Neural crest cell (in vitro differentiated cells): ENCODE measurements around the gene QSOX2. TPM values are rescaled to one million over a fixed set of nuclear protein-coding genes. Genes with fewer than 3 reads are reported as not detected.

ENCODE experiments used
- DNase-seq: peaks from one replicate; pipeline ENCODE4 v3.0.0; 2021; ENCODE audit warnings: low read depth, mixed read lengths, low spot score
- H3K27ac Mint-ChIP-seq: one replicate; pipeline ENCODE4 v1.8.0; 2021; ENCODE audit warnings: mild to moderate bottlenecking, mixed read lengths; ENCODE audit not compliant: unreplicated experiment
- H3K27me3 Mint-ChIP-seq: 2 replicates; pipeline ENCODE4 v1.8.0; 2021; ENCODE audit warnings: low read depth, mild to moderate bottlenecking, mixed read lengths
- H3K36me3 Mint-ChIP-seq: 2 replicates; pipeline ENCODE4 v1.8.0; 2021; ENCODE audit warnings: low read depth, mild to moderate bottlenecking, mixed read lengths
- H3K4me1 Mint-ChIP-seq: 2 replicates; pipeline ENCODE4 v1.8.0; 2021; ENCODE audit warnings: mixed read lengths
- H3K4me3 Mint-ChIP-seq: one replicate; pipeline ENCODE4 v1.8.0; 2021; ENCODE audit warnings: mild to moderate bottlenecking, mixed read lengths
- H3K9me3 Mint-ChIP-seq: 2 replicates; pipeline ENCODE4 v1.8.0; 2021; ENCODE audit warnings: mixed read lengths
- total RNA-seq: library from RNA; stranded (reverse); gene quantifications from 2 replicates; pipeline ENCODE4 v1.2.1, GENCODE V29; 2021
- TF ChIP-seq, protein P1 (sequence below): fragments of 200-600 bp; sonication (generic); conservative IDR thresholded peaks from 2 replicates; pipeline ENCODE4 v1.5.0; 2021; ENCODE audit warnings: antibody characterized with exemption, mild to moderate bottlenecking

QSOX2 gene
- total RNA-seq, 1 donor from 2014 or later: 28.7 TPM

DNA sequence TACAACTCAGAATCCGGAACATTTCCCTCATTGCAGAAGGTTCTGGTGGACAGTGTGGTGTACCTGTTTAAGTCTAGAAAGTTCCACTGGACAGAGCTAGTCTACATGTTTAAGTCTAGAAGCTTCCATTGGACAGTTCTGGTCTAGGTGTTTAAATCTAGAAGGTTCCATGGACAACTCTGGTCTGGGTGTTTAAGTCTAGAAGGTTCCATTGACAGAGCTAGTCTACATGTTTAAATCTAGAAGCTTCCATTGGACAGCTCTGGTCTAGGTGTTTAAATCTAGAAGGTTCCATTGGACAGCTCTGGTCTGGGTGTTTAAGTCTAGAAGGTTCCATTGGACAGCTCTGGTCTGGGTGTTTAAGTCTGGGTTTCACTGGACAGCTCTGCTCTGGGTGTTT lies 33.3 kb upstream of the QSOX2 start:
- Mint-ChIP-seq H3K36me3 (no peaks in the 10 kb centered on the region), H3K4me1 (no peaks in the 10 kb centered on the region), H3K27me3 (peaks cover 10% of the 10 kb centered on the region), H3K9me3 (no peaks in the 10 kb centered on the region), H3K27ac (no peak overlapping the region), H3K4me3 (no peak overlapping the region)
- DNase-seq: no peak
- TF ChIP-seq, protein P1, sequence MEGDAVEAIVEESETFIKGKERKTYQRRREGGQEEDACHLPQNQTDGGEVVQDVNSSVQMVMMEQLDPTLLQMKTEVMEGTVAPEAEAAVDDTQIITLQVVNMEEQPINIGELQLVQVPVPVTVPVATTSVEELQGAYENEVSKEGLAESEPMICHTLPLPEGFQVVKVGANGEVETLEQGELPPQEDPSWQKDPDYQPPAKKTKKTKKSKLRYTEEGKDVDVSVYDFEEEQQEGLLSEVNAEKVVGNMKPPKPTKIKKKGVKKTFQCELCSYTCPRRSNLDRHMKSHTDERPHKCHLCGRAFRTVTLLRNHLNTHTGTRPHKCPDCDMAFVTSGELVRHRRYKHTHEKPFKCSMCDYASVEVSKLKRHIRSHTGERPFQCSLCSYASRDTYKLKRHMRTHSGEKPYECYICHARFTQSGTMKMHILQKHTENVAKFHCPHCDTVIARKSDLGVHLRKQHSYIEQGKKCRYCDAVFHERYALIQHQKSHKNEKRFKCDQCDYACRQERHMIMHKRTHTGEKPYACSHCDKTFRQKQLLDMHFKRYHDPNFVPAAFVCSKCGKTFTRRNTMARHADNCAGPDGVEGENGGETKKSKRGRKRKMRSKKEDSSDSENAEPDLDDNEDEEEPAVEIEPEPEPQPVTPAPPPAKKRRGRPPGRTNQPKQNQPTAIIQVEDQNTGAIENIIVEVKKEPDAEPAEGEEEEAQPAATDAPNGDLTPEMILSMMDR: no peak

DNA sequence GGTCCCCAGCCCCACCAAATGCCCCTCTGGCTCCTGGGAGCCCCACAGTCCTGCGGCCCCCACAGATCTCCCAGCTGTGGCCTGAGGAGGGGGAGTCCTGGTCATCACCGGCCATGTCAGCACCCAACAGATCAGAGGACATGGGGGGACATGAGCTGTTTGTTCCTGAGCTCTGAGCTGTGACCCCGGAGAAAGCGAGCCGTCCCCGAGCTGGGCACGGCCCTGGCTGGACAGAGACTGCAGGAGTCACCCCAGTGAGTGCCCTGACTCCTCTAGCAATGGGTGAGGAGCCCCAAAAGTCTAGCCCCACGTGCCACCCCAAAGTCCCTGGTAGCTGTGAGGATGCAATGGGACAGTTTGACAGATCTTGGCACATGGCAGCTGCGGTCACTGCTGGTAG lies 32.6 kb upstream of the QSOX2 start:
- Mint-ChIP-seq H3K27ac (no peak overlapping the region), H3K9me3 (no peaks in the 10 kb centered on the region), H3K4me1 (no peaks in the 10 kb centered on the region), H3K27me3 (peaks cover 12% of the 10 kb centered on the region), H3K36me3 (no peaks in the 10 kb centered on the region), H3K4me3 (no peak overlapping the region)
- DNase-seq: no peak
- TF ChIP-seq, protein P1: no peak

DNA sequence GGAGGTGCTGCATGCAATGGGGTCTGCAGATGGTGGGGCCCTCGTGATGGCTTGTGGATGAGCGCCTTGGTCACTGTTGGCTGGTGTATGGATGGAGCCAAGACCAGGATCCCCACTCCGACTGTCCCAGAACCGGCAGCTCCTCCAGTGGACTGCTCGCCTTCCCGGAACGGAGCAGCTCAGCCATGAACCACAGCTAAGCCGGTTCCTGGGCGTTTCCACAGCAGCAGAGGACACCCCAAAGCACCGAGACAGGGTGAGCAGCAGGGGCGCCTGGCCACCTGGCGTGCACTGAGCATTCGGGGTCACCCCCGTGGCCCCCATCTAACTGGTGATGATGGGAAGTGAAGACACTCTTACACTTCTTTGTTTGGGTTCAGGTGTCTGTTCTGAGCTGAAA lies 32.1 kb upstream of the QSOX2 start:
- Mint-ChIP-seq H3K4me1 (no peaks in the 10 kb centered on the region), H3K27me3 (peaks cover 15% of the 10 kb centered on the region), H3K36me3 (no peaks in the 10 kb centered on the region), H3K27ac (no peak overlapping the region), H3K4me3 (no peak overlapping the region), H3K9me3 (no peaks in the 10 kb centered on the region)
- TF ChIP-seq, protein P1: no peak
- no peak for DNase-seq

DNA sequence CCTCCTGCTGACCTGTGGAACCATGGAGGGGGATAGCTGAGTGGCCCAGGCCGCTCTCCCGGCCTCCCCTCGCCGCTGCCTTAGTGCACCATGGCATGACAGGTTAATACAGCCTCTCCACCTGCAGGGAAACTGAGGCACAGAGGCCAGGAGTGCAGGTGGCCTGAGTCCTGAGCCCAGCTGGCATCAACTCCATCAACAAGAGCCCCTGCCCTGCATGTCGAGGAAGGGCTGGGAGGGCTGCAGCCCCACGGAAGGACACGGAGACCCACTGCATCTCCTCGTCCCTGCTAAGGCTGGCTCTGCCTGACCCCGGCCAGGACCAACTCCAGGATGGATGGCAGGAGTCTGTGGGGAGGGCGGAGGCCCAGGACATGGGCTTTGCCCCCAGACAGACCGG lies 31.1 kb upstream of the QSOX2 start:
- H3K4me1 Mint-ChIP-seq: no peaks in the 10 kb centered on the region
- no peak overlapping the region for H3K27ac Mint-ChIP-seq

DNA sequence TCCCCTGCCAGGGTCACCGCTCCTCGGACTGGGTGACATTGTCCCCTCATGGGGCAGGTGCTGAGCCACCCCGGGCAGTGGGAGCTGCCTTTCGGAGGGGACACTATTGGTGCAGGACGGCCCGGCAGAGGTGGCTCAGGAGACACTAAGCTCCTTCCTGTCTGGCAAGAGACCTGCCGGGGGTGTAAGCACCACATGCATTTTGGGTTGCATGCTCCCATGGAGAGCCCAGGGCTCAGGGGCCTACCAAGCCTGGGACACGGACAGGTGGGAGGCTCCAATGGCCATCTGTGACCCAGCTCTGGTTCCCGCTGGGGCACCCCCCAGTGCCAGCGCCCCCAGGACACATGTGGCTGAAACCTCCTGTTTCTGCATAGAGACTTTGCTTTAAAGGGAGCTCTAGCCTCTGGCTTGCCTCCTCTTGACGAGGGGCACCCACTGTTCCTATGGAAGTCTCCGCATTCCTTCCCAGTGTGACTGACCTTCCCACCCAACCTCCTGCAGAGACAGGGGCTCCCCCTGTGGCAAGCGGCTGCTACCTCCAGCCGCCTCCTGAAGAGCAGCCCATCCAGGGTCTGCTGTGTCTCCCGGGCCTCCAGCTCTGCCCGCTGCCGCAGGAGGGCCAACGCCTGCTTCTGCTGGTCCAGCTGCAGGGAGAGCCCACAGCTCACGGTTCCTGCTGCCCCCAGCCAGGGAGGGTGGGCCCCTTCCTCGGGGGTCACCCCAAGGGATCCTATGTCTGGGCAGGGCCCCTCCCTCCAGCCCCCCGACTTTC lies 30.2 kb upstream of the QSOX2 start:
- H3K27ac Mint-ChIP-seq: no peak overlapping the region
- H3K4me3 Mint-ChIP-seq: no peak overlapping the region
- H3K4me1 Mint-ChIP-seq: no peaks in the 10 kb centered on the region
- H3K36me3 Mint-ChIP-seq: no peaks in the 10 kb centered on the region
- no peaks in the 10 kb centered on the region for H3K9me3 Mint-ChIP-seq
- peaks cover 18% of the 10 kb centered on the region for H3K27me3 Mint-ChIP-seq
- TF ChIP-seq, protein P1: no peak
- DNase-seq: no peak

More for the DNA sequence above, 31.1 kb upstream of the QSOX2 start:
- H3K4me3 Mint-ChIP-seq: no peak overlapping the region
- TF ChIP-seq, protein P1: no peak
- H3K9me3 Mint-ChIP-seq: no peaks in the 10 kb centered on the region
- H3K36me3 Mint-ChIP-seq: no peaks in the 10 kb centered on the region
- DNase-seq: no peak
- H3K27me3 Mint-ChIP-seq: peaks cover 18% of the 10 kb centered on the region
